ENCODE results near the gene ZNF319. TPM values are rescaled to one million over a fixed set of nuclear protein-coding genes. Genes with fewer than 3 reads are reported as not detected.

ZNF319 gene
- total and polyA plus RNA-seq, 7 donors = 2.0 to 8.8 (median 6.6) TPM

GRCh38 chr16:58027161-58027915 is 26.9 kb upstream of the ZNF319 start:
- H3K27ac ChIP-seq = peak overlapping the region; percentile 62
- H3K4me3 ChIP-seq = peak overlapping the region; percentile 78
- TF ChIP-seq CTCF (IDR thresholded peaks at IDR 0.05) = no peak
- H3K4me1 ChIP-seq = peaks cover 33% of the 10 kb centered on the region
- ATAC-seq (peak; percentile 51 to 69 (median 62)), DNase-seq (peak; percentile 41 to 70)
- no peaks in the 10 kb centered on the region for H3K36me3 ChIP-seq (ENCODE audit: insufficient read depth in 1 of 2, low read depth in 1 of 2)
- 1 to 3% (median 3%) methylated on average over 42 to 43 of the region's 43 CpGs for WGBS, 3 donors
- no peaks in the 10 kb centered on the region for H3K9me3 ChIP-seq
- intact Hi-C loops (cut with DNase I) = no loop called here
- no peaks in the 10 kb centered on the region for H3K27me3 ChIP-seq (ENCODE audit: insufficient read depth in 3 of 3, low read length in 2 of 3)

- DNase-seq (no peak), ATAC-seq (peak in 3 of 4 donors; percentile 2 to 12 (median 2))
- no peaks in the 10 kb centered on the region for H3K9me3 ChIP-seq
- intact Hi-C loops (cut with DNase I) = no loop called here
- H3K27me3 ChIP-seq (ENCODE audit: insufficient read depth in 3 of 3, low read length in 2 of 3) = no peaks in the 10 kb centered on the region
- peak overlapping the region; percentile 82 for H3K27ac ChIP-seq
- TF ChIP-seq CTCF (IDR thresholded peaks at IDR 0.05) = no peak
- H3K4me3 ChIP-seq = peak overlapping the region; percentile 78
- peaks cover 34% of the 10 kb centered on the region for H3K4me1 ChIP-seq
- 0 to 1% (median 0%) methylated on average over 24 to 38 of the region's 38 CpGs for WGBS, 3 donors
- H3K36me3 ChIP-seq (ENCODE audit: insufficient read depth in 1 of 2, low read depth in 1 of 2) = no peaks in the 10 kb centered on the region
These were observed 26.3 kb upstream of the ZNF319 start for GRCh38 chr16:58026705-58027160.

GRCh38 chr16:58026139-58026704 is 25.8 kb upstream of the ZNF319 start:
- ATAC-seq = peak; percentile 47 to 66 (median 60)
- intact Hi-C loops (cut with DNase I) = no loop called here
- Histone ChIP-seq H3K4me1 (peaks cover 34% of the 10 kb centered on the region), H3K4me3 (peak overlapping the region; percentile 78), H3K9me3 (no peaks in the 10 kb centered on the region), H3K27ac (peak overlapping the region; percentile 82), H3K36me3 (ENCODE audit: insufficient read depth in 1 of 2, low read depth in 1 of 2) (no peaks in the 10 kb centered on the region), H3K27me3 (ENCODE audit: insufficient read depth in 3 of 3, low read length in 2 of 3) (no peaks in the 10 kb centered on the region)
- TF ChIP-seq CTCF (IDR thresholded peaks at IDR 0.05) = no peak
- WGBS, 3 donors = 0 to 1% (median 0%) methylated on average over 48 to 65 of the region's 65 CpGs
- DNase-seq = peak; percentile 64 to 80

- Histone ChIP-seq H3K27me3 (ENCODE audit: insufficient read depth in 3 of 3, low read length in 2 of 3) (no peaks in the 10 kb centered on the region), H3K9me3 (no peaks in the 10 kb centered on the region), H3K4me1 (peaks cover 28% of the 10 kb centered on the region), H3K36me3 (ENCODE audit: insufficient read depth in 1 of 2, low read depth in 1 of 2) (no peaks in the 10 kb centered on the region), H3K4me3 (peak within 1 kb of the TSS; percentile 78), H3K27ac (peak within 1 kb of the TSS; percentile 82)
- peak; percentile 75 to 81 (median 78) for ATAC-seq
- peak; percentile 66 to 78 for DNase-seq
- intact Hi-C loops (cut with DNase I) = no loop called here
- no peak for TF ChIP-seq CTCF (IDR thresholded peaks at IDR 0.05)
- 0 to 1% (median 0%) methylated on average over 75 to 90 of the region's 90 CpGs for WGBS, 3 donors
These were observed 25.1 kb upstream of the ZNF319 start, which contains the start of gene MMP15 for GRCh38 chr16:58025351-58026138. Gene MMP15 (plus strand): TSS chr16:58025754. CDS start chr16:58026351, 597 bp downstream.

Measured in psoas muscle (tissue), 8 donors.